NCI-H69 (cell line): Measurements from ENCODE around the gene SNCB.

Experiments used
- DNase-seq: peaks from one replicate; lab custom pipeline; 2025; lab: John Stamatoyannopoulos, UW

Gene SNCB

DNA sequence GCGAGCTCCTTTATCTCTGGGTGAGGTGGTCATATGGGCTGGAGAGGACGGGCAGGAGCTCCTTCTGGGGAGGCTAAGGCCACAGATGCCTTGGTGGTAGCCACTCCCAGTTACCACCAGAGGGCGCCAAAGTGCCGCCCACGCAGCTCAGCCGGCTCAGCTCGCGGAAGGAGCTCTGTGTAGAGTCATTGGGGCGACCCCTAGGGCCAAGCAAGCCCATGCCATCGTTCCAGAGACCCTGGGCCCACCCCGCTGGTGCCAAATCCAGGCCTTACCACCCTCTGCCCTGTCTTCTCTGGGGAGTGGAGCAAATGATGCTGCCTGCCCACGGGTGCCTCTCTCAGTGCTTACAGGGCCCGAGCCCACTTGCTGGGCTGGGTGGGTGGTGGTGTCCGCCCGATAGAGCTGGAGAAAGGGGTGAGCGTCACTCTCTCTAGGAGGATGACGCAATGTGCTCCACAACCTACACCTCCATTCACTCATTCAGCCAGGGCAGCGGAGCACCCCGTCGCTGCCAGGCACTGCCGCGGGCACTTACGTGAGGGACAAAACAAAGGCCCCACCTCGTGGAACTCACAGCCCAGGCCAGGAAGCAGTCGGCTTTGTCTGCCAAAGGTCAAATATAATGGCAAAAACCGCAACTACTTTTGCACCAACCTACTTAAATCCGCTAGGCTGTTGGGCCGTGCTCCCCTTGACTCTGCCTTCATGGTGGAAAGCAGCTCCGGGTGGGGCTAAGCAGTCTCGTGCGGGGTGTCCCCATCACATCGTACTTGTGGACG, 30.7 kb upstream of the SNCB start:
- DNase-seq: peak; percentile 85

DNA sequence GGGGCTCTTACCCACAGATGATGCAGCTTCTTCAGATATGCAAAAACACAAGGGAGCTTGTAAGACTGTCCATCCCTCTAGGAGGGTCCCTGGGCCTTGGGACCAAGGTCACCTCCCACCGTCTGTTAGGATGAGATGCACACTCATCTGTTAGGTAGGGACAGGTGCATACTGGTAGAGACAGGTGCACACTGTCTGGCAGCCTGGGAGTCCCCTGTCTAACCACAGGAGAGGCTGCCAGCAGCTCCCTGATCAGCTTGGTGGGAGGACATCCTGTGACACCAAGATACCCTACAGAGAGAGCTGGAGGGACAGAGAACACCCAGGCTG, 30.2 kb upstream of the SNCB start:
- no peak for DNase-seq

DNA sequence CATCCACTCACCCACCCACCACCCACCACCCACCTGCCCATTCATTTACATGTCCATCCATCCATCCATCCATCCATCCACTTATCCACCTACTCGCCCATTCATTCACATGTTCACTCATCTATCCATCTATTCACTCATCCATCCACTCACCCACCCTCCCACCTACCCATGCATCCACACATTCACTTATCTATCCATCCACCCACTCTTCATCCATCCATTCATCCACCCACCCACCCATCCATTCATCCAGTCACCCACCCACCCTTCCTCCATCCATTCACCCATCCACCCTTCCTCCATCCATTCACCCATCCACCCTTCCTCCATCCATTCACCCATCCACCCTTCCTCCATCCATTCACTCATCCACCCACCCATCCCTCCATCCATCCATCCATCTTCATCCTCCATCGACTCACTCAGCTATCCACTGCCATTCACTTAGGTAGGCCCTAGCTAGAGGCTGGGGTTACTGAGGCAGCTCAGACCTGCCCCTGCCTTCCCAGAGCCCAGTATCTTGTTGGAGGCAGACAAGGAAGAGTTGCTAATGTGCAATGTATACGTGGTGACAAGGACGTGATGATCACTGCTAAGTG, 29.6 kb upstream of the SNCB start:
- DNase-seq: no peak

DNA sequence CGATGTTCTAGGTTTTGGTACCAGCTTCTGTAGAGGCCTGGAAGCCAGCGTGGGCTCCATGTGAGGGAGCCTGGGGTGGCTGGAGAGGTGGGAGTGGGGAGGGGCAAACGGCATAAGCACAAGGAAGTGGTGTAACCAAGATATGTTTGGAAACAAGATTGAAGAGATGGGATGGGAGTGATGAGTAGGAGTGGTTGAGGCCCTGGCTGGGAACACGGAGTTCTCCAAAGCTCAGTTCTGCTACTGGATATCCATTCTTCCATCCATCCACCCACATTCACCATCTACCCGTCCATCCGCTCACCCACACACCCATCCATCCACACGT, 29.1 kb upstream of the SNCB start:
- DNase-seq: no peak

DNA sequence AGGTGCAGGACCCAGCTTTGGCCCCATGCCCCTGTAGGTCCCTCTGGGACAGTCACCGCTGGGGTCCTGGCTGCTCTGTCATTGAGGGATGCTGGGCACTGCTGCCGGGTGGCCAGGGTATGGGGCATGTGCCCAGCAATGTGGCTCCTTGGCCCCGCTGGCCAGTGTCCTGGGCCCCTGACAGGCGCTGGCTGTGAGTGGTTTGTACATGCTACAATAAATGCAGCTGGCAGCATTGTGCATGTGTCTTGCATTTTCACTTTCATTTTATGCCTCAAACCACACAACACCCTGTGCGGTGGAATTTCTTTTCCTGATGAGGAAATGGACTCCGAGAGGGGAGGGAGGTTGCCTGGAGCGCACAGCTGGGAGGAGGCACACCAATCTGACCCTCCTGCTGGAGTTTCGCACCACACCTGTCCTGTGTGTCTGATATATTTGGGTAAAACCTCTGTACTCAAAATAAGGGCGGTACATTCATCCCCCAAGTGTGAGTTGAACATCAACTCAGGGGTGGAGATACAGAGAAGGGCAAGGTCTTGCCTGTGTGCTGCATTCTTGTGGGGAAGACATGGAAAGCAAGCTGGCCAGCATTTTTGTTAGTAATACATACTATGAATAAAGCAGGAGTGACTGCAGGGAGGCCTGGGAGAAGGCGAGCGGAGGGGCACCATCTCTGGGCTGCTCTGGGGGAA, 28.6 kb upstream of the SNCB start:
- DNase-seq: no peak

DNA sequence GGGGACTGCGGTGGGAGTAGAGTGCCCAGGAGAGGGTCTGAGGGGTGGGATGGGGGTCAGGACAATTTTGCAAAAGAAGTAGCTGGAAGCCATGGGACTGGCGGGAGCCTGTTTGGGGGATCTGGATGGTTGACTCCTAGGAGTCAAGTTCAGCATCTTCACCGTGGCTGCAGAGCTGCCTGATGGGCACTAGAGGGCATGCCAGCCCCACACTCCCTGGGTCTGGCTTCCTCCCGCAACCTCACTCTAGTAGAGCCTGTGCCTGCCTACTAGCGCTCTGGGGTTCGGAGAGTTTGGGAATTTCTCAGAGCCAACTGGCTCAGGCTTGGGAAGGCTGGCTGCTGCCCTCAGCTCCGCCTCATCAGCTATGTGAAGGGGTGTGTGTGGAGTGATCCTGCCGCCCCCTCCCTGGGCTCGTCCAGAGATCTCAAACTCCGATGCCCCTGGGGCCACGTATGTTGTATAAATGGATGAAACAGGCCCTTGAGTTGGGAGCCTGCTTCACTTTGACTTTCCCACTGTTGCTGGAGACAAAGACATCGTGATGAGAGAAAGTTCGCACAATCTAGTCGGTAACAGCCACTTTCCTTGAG, 27.8 kb upstream of the SNCB start:
- peak; percentile 80 for DNase-seq

DNA sequence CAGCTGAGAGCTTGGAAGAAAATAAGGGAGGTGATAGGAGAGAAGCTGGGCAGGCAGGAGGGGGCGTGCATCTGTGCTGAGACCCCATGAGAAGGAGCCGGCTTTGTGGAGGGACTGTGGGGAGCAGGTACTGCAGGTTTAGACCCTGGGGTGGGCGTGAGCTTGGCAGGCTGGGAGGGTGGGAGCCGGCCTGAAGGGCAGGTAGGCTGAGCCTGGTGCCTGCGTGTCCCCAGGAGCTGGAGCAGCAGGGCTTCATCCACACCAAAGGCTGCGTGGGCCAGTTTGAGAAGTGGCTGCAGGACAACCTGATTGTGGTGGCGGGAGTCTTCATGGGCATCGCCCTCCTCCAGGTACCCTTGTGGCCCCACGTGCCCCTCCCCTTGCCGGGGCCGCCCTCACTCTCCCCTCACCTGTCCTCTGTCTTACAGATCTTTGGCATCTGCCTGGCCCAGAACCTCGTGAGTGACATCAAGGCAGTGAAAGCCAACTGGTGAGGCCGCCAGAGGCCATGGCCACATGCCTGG, 26.2 kb upstream of the SNCB start:
- no peak for DNase-seq

DNA sequence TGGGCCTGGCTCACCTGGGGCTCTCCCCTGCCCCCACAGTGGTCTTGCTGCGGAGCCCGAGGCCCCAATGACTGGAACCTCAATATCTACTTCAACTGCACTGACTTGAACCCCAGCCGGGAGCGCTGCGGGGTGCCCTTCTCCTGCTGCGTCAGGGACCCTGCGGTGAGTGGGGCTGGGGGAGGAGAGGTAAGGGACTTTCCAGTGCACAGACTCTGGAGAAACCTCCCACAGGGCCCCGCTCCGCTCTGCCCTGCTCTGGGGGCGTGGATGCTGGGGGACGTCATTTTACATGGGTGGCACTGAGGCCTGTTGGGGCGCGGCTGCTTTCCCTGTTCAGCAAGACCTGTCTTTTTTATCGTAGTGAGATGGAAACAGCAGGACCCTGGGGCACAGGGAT, 24.5 kb upstream of the SNCB start:
- DNase-seq: no peak

DNA sequence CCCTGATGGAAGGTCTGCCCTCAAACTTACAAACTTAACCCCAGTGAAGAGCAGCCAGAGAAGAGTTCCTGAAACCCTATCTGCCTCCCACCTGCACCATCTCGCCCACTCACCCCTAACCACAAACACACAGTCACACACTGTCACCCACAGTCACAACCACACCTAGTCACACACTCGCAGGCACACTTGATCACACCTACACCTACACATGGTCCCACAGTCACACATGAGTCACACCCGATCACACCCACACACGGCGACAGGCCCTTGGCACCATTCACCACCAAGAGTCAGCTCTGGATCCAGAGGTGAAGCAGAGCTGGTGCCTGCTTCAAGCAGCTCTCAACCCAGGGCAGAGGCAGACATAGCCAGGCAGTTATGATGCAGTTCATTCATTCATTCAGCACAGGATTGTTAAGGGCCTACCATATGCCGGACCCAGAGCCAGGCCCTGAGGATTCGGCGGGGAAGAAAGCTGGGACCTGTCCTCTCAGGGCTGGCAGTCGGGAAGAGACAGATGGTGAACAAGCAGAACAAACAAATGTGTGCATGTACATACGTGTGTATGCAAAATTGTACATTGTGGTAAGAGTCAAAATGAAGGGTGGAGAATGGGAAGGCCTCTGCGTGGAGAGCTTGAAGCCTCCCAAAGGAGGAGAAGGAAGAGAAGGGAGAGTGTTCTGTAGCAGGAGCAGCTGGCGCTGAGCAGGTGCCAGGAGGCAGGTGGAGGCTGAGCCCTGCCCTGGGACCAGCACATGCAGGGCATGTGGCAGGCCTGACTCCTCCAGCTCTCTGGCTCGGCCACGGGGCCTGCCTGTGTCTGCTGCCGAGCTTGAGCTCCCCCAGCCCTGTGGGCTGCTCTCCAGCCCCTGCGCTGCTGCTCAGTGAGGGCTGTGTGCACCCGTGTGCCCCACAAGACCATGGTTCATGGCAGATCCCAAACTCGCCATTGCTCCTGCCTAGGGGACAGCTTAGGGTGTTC, 23.4 kb upstream of the SNCB start:
- peak; percentile 50 for DNase-seq

DNA sequence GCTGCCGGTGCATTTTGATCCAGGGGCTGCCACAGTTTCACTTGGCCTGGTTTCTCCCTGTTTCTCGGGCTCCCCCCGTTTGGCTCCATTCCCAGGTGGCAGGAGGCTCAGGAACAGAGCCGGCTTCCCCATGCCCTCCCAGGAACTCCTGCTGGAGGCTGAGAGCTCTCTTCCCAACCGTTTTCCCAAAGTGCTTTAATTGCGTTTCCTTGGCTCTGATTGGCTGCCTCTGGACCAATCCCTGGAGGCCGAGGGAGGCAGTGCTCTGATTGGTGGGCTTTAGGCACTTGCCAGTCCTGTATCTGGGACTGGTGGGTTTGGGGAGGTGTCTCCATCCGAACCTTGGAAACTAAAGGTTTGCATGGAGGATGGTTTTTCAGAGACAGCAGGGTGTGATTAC, 21.8 kb upstream of the SNCB start:
- DNase-seq: peak; percentile 64

DNA sequence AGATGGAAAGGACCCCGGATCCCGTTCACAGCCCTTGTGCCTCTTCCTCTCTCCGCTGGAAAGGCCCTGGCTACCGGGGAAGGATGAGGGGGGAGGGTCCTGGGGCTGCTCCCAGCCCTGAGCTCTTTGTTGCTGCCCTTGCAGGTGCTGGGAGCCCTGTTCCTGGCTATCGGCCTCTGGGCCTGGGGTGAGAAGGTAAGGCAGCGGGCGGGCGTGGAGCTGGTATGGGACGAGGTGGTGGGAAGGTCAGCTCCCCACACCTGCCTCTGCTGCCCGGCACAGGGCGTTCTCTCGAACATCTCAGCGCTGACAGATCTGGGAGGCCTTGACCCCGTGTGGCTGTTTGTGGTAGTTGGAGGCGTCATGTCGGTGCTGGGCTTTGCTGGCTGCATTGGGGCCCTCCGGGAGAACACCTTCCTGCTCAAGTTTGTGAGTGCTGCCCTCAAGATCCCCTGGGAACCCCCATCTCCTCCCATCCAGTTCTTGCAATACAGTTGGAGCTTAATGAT, 21.2 kb upstream of the SNCB start:
- DNase-seq: no peak

DNA sequence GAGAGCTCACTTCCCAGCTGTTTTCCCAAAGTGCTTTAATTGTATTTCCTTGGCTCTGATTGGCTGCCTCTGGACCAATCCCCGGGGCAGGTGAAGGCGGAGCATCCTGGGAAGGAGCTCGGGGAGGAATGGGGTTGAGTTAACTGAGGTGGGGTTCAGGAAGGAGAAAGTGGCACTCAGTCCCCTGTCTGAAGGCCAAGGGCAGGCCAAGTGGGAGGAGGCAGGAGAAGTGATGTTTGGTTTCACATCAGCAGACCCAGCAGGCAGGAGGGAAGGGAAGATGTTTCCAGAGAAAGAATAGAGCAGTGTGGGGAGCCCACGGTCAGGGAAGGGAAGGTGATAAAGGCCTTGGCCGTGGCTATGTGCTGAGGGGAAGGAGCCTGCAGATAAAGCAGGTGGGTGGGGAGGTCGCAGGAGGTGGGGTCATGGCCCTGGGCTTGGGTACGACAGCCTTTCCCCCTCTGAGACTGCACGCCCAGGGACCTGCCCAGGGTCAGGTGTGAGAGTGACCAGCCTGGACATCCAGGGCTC, 20.1 kb upstream of the SNCB start:
- DNase-seq: peak; percentile 72

DNA sequence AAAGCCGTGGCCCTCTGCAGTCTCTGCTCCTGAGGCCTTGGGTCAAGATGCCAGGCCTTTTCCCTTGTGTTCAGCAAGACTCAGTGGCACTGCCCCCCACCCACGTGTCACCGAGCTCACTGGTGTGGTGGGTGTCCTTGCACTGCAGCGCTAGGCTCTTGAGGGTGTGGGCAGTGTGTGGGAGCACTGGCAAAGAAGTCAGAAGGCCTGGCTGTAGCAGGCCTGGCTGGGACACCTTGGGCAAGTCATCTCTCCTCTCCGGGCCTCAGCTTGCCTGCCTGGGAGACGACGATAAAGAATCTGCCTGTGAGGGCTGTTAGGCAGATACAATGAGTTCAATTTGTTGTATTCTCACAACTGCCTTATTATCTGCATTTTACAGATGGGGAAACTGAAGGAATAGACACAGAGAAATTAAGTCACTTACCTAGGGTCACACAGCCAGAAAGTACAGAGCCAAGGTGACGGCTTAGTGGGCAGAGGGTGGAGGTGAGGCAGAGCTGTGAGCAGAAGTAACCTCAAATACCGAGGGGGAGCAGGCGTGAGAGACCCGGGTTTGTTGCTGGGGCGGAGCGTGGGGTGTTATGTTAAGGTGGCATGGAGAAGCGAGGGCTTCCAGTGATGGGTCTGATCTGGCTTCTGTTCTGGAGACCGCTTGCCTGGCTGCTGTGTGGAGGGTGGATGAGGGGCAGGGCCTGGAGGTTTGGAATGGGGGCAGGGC, 18.3 kb upstream of the SNCB start:
- DNase-seq: no peak

DNA sequence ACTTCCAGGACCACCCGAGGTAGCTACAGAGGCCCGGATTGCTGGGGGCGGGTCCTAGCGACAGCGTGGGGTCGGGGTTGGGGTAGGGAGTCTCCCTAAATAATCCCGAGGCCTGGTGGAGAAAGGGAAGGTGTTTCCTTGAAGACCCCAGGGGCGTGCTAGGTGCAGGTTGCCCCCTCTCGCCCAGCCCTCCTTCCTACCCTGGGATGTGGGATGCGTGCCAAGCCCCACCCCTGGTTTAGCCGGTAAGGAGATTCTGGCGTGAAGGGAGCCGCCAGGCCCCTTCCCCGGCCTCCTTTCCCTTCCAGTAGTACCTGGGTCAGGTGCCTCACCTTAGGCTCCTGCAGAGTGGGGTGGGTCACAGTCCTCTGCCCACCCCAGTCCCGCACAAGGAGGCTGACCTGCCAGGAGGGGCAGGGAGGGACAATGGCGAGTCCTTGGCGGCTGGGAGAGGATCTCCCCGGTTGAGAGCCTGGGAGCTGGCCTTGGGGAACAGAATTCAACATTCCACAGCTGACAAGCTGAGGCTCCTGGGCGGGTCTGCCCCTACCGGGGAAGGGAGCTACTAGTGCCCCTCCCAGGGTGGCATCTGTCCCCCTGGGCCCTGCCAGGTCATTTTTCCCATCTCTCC, 17.6 kb upstream of the SNCB start:
- peak; percentile 80 for DNase-seq

DNA sequence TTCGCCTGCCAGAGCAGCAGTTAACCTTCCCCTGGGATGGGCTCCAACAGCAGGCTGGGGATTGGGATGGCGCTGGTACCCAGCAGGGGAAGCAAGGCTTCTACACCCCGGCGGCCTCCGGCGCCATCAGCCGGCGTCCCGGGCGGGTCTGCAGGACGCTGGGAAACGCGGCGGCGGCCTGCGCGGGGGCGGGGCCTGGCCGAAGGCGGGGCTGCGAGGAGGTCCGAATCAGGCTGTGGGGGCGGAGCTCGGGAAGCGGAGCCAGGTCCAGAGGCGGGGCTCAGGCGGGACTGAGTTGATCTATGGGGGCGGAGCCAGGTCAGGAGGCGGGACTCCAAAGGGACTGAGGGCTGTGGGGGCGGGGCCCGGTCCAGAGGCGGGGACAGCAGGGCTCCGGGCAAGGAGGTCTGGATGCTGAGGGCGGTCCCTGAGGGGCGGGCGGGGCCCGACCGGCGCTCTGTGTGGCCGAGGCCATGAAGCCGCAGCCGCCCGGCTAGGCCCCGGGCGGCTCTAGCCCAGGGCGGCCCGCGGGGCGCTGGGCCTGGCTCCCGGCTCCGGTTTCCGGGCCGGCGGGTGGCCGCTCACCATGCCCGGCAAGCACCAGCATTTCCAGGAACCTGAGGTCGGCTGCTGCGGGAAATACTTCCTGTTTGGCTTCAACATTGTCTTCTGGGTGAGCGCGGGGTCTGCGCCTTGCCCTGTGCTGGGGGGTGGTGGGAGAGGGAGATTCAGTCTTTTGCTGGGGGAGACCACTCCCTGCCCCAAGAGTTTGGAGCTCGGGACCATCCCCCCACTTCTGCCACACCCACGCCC, 16.9 kb upstream of the SNCB start, which contains the start of gene TSPAN17:
Gene TSPAN17, plus strand, starts transcription at position 455 of the 813 bp plus-strand sequence. Its CDS starts 132 bp downstream, at position 587.
- peak; percentile 100 for DNase-seq

DNA sequence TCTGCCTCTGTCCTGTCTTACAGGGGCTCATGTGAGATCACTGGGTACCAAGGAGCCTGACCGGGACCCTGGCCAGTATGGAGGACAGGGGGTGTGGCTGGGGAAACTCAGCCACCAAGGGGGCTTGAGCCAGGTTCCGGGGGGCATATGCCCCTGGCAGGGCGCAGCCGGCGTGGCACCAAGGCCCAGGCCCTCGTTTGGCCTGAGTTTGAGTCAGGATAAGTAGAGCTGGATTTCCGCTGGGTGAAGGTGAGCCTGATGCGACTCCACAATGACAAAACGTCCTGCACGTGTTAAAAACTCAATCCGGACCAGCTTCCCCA, 16.3 kb upstream of the SNCB start:
- DNase-seq: no peak

DNA sequence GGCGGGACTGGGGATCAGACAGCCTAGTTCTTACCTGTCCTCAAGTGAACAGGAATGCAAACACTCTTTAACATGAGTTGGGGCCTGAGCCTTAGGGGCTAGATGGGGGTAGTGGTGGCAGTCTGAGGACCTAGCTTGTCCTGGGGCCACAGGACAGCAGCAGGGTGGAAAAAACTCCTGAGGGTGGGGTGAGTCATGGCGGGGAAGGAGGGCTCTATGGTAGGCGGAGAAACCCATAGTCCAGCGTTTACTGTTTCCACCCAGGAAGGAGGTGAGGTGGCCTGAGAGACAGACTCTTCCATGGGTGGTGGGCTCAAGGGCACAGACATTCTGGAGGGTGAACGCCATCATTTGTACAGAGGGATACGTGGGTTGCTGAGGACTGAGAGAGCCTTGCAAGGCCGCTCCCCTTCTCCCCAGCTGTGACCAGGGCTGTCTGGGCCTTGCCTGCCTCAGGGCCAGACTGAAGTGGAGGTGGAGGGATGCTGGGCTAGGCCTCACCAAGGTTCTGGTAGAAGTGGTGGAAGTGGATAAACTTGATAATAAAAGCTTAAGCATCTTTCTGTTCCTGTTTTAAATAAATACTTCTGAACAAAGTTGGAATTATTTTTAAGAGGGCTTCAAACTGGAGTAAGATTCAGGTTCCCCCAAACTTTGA, 15.8 kb upstream of the SNCB start:
- no peak for DNase-seq

DNA sequence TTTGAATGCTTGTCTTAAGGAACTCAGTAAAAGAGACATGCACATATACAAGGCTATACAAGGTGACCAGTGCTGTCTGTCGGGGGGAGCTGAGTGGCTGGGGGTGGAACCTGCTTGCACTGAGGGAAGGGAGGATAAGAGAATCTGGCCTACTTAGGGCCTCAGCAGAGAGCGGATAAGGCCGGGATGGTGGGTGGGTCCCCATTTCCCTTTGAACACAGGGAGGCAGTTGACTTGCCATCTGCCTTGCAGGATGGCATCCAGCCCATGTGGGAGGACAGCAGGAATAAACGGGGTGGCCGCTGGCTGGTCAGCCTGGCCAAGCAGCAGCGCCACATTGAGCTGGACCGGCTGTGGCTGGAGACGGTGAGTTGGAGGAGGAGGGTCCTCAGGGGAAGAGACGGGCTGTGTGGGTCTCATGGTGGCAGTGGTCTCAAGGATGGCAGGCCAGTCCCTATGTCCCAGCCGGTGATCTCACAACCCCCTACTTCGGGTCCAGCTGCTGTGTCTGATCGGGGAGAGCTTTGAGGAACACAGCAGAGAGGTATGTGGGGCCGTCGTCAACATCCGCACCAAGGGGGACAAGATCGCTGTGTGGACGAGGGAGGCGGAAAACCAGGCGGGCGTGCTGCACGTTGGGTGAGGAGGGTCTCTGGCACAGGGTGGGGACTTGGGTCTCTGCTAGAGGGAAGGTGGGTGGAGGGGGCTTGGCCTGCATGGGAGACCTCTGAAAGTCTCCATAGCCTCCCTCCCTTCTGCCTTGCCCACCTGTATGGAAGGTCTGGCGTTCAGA, 14.7 kb upstream of the SNCB start:
- DNase-seq: no peak
